ENCODE results near the gene KCTD1.
"Not testable (repeated sequence)": the region's sequence is repeated elsewhere in the genome, so short reads cannot be mapped to it uniquely, and the experiment has no call there.

KCTD1 gene

DNA sequence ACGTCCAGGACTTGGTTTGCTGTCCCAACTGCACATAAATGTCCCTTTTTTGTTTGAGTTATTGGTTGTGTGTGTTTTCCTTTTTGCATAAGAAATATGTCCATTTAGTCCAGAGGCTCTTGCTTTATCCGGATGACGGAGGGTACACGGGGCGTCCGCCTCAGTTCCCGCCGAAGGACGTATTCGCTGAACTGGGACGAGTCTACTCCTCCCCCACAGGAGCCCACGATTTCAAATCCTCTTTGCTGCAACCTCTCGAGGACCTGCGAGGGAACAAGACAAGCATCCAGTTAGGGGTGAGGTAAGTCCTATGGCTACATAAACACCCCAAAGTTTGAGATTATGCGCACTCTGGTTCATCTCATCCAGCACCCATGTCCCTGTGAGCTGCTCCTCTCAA lies 92.7 kb downstream of the KCTD1 start:
- no peak for DNase-seq

DNA sequence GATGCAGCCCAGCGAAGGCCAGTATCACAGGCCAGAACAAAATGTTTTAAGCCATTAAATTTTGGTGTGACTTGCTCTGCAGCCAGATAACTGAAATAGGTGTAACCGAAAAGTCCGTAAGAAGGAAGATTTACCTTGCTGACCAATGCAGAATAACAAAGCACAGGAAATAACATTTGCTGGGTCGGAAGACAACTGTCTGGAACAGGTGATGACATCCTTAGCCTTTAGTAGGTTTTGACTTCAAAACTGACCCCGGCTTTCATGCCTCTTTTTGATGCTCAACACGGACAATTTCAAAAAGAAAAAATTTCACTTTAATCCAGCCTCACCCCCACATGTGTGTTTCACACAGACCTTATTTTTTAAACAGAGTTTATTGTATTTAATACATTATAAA lies 93.7 kb downstream of the KCTD1 start:
- no peak for DNase-seq

DNA sequence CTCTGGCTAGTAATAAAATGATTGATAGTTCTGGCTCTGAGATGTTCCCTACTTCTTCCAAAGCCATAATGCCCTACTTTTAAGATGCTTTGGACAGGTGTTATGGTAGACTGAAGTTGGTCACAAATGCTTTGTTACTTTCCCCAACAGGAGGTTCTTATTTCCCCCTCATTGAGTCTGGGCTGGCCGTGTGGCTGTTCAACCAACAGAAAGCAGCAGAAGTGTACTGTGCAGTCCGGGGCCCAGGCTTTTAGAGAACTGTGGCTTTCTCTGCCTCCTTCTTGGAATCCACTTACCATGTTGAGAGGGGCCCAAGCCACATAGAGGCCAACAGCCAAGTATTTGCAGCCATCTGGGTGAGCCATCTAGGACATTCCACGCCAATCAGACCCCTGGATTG lies 94.2 kb downstream of the KCTD1 start:
- no peak for DNase-seq

DNA sequence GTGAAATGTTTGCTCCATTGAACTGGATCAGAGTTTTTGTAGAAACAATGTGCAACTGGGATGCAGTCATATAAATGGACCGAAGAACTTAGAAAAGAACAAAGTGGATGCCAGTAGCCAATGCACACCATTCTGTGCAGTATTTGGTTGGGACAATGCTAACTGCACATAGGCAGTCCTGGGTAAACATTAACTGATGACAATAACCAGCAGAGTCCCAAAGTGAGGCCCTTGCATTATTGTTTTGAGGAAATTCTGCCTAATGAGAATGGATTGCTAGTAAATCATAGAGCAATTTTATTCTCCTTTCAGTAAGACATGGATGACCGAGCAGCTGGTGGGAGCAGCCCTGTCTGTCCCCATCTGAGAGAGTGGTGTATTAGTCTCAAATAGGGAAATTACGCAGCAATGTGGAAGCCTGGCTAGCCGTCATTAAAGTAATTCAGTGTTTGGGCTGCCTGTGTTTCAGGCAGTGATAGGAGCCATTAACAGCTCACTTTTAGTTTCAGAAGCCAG lies 94.9 kb downstream of the KCTD1 start:
- no peak for DNase-seq

DNA sequence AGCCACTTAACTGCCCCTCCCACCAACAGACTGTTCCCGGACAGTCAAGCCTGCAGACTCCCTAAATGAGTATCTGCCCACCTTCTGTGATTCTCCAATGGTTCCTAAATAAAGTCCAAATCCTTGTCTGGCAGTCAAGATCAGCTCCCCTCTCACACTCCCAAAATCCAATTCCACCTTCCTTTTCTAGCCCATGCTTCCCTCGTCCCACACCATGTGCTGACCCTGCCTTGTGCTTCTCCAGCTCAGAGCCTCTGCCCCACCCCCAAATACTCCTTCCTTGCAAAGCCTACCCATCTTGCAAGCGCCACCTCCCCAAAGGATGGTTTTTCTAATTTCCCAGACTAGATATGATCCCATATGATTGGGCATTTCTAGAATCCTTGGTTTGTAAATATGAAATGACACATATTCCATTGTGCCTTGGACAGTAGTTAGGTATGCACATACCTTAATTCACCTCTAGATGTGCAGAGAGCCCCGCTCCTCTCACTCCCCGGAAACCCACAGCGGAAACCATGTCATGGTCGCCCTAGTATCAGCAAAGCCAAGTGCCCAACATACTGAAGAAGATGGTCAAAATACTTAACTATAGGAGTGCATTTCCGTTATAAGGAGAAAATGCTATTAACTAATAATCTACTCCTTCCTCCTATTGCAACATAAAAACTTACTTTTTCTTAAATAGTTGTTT lies 97.2 kb downstream of the KCTD1 start:
- DNase-seq = no peak

DNA sequence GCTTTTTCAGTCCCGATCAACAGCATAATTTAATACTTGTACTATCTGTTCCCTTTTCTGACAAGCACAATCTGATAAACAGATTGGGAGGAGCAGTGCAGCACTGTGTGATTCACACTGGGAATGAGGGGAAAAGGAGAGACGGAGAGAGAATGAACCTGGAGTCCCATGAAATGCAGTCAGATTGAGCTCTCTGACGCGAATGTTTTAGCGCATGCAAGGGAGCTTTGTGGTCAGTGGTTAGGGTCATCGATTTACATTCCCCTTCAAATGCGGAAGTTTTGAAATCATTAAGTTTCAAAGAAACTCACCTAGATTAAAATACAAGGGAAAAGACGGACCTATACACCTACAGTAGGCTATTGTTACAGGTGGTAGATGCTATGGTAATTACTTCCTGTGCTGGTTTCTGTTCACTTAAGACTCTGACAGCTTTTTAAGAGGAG lies 99.6 kb downstream of the KCTD1 start:
- no peak for DNase-seq

DNA sequence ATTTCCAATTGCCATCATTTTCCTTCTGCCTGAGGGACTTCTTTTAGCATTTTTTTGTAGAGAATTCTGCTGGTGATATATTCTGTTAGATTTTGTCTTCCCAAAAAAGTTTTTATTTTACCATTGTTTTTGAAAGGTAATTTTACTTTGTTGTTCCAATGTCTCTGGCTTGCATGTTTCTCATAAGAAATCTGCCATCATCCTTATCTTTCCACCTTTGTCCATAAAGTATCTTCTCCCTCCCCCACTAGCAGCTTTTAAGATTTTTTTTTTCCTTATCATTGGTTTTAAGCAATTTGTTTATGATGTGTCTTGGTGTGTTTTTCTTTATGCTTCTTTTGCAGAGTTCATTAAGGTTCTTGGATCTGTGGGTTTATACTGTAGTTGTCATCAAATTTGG lies 104.5 kb downstream of the KCTD1 start:
- no peak for DNase-seq

DNA sequence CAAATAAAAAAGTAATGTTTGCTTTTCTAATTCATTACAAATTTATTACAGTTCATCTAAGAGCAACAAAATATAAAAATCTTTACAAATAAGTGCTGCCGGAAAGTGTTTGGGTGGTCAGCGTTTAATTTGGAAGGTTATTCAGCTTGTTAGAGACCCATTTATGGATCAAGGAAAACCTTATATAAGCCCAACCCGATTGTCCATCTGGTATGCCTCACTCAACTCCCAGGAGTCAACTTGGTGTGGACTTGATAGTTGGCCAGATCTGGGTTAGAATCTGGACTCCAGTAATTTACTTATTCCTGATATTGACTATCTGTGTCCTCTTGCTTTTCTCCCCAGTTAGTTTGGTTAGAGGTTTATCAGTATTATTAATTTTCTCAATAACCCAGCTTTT lies 106.2 kb downstream of the KCTD1 start:
- no peak for DNase-seq

DNA sequence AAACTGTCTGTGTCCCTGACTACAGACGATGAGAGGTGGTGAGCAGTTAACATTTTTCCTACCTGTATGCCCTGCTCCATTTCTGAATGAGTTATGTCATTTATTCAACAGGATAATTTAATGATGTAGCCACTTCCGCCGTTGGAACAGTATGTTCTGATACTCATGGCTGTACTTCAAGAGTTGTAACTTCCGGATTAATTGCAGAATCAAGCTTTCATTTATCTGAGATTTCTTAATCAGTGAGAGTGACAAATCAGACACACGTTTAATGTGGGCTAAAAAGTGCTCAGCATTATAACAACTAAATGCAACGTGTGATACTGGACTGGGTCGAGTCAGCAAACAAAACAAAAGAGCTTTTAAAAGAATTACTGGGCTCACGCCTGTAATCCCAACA lies 107.7 kb downstream of the KCTD1 start:
- DNase-seq = no peak

DNA sequence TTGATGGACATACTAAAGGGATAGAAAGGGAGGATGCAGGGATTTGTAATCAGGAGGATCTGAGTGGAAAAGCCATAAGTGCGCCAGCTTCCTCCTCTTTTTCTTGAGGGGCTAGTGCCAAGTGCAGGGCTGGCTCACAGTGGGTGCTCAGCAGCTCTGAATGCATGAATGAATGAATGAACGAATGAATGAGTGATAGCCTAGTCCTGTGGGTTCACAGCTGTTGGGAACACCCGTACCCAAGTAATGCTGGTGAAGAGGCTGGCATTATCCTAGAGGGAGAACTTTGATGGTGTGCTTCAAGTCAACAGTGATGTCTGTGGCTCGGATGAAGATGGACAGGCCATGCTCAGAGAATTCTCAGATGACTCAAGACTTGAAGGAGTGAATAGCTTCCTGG lies 108.8 kb downstream of the KCTD1 start:
- DNase-seq = no peak

DNA sequence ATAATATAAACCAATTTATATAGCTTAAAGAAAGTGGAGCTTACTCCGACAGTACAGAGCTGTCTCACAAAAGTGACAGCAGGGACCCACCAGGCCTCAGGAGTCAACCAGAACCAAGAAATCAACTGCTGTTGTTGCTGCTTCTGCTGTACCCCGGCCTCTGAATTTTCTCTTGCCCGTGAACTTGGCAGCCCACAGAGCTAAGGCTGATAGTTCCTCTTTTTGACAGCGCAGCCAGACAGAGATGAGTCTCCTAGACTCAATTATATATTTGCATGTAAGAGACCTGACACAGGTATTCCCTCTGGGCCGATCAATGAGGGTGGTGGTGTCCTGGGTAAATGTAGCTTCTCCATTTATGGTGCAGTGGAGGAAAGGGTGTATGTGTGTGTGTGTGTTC lies 109.4 kb downstream of the KCTD1 start:
- no peak for DNase-seq

DNA sequence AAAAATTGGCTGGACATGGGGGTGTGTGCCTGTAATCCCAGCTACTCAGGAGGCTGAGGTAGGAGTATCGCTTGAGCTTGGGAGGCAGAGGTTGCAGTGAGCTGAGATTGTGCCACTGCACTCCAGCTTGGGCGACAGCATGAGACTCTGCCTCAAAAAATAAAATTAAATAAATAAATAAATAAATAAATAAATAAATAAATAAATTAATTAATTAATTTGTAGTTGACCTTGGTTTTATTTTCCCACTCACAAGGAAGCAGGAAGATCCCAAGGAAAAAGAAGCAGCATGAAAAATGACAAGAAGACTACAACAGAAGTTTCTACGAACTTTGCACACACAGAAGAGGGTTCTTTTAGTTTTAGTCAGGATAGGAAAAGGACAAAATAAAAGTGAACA lies 110.7 kb downstream of the KCTD1 start:
- DNase-seq = not testable (repeated sequence)

DNA sequence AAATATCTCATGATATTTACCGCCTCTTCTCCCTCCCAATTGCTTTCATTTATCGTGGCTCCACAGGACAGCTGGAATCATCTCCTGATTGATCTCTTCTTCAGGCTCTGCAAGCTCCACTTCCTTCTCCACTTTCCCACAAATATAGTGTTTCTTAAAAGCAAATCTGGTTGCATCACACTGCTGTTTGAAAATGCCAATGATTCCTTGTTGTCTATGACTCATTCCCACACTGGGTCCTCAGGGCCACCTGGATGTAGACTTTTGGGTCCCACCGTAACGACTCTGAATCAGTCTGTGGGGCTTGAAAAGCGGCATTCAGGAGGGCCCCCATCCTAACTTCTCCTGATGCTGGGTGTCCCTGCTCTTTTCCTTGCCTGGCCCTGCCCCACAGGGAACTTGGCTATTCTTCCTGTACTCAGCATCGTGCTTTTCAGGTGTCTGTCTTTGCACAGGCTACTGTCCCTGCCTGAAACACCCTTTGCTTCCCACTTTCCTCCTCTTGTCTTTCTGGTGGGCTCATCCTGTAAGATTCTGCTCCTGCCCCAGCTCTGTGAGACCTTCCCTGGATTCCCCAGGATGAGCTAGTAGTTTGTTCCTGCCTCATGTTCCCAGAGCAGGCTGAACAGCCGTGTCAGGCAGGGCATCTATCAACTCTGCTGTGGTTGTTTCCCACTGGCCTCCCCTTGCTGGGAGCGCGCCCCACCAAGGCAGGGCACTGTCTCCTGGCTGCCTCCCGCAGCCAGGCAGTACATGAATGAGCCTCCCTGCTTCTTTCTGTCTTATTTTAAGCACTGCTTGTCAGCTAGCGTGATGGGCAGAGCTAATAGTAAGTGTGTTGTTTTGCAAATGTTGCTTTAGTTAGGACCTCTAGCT lies 111.9 kb downstream of the KCTD1 start:
- DNase-seq = no peak

DNA sequence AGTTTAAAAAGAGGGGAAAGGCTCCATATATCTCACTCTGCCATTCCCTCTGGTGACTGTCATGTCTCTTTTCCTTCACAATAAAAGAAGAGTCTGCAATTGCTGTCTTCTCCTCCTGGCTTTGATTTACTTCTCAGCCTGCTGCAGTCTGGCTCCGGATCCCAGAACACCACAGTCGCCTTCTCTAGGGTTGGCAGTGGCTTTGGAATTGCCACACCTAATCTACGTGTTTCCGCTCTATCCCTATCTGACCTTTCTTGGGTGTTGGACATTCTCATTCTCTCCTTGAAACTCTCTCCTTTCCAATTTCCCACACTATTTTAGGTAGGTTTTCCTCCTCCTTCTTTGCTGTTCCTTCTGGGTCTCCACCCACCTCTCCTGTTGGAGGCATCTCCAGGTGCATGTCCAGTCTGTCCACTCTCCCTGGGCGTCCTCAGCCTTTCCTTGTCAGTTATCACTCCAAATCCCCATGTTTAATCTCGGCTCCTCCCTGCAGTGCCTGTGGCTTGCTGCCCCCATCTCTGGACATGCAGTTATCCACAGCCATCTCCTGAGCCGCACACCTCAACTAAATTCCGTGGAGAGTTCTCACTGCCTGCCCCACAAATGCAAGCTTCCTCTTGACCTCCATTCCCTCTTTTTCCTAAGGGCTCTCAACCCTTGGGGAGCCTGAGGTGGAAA lies 112.8 kb downstream of the KCTD1 start:
- no peak for DNase-seq

DNA sequence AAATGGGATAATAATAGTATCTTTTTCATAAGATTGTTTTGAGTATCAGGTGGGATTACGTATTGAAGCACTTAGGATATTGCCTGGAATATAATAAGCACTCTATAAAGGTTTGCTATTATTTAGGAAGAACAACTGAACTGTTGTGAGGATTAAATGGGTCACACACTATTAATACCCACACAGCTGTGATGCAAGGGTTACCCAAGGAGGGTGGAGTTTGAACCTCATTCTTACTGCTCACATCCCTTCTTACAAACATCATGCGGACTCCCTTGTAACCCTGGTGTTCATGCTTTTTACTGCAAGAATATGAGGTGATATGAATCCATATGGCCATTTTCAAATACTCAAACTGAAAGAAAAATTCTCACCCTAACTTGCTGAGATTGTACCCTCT lies 113.5 kb downstream of the KCTD1 start:
- DNase-seq = no peak

DNA sequence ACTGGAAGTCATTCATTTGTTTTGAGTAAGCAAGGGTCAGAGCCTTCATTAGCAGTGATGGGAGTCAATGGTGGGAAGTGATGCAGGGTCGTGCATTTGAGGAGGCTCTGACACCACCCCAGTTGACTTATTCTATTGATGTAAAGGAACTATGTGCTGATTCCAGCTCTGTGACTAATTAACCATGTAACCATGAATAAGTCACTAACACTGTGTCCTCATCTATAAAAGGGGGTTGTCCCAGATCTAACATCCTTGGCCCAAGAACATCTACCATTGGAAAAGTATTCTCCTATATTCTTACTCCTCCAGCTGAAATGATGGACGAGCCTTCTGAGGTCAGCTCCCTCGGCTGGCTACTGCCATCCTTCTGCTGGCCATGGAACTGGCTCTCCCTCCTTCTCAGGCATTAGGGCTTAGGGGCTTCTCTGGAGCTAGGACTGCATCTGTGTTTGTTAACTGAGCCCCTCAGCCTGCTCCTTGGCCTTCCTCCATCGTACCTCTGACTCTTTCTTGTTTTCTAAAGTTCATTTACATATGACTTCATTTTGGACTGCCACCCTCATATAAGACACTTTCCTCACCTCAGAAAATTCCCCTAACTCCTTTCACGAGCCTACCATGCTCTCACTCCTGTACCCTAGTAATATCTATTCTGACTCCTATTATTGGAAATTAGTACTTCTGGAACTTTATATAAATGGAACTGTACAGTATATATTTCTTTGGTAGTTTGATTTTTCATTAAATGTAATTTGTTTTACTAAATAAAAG lies 115.5 kb downstream of the KCTD1 start:
- no peak for DNase-seq

DNA sequence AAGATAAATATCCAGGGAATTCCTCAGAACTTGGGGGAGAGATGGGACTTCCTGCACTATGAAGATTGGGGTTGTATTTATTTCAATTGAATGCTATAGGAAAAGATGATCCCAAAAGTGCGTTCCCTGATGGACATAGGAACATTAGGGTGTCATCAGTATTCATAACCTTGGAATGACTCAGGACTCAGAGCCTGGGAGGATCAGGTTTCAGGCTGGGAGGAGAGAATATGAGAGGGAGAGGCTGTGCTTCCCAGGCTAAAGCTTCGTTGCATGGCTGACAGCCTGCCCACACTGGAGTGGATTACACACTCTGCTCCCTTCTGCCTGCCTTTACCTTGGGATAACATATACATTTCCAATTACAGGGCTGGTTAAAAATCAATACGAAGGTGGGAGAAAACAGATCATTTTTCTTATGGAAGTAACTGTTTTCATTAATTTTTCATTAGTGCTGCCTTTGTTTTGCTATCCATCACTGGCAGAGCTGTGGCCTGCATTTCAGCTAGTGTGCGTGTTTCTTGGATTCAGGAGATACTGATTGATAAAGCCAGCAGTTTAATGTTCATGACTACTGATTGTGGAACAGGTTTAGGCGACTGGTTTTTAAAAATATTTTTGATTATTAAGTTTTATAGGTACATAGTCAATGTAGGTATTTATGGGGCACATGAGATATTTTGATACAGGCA lies 118.7 kb downstream of the KCTD1 start:
- no peak for DNase-seq

DNA sequence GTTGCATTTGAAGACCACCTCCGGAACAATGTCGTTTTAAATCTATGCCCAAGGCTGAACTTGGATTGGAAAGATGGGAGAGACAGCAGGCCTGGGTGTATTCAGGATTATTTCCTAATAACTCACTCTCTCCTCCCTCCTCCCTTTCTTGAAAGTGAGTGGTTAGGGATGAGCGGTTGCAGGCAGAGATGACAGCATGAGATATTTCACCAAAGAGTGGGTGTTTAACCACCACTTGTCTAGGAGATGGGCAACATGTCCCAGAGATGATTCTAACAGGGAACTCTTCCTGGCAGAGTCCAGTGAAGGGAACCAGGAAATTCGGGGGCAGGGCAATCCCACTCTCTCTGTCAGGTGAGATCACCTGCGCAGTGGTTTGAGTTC lies 123.2 kb downstream of the KCTD1 start:
- DNase-seq = no peak

DNA sequence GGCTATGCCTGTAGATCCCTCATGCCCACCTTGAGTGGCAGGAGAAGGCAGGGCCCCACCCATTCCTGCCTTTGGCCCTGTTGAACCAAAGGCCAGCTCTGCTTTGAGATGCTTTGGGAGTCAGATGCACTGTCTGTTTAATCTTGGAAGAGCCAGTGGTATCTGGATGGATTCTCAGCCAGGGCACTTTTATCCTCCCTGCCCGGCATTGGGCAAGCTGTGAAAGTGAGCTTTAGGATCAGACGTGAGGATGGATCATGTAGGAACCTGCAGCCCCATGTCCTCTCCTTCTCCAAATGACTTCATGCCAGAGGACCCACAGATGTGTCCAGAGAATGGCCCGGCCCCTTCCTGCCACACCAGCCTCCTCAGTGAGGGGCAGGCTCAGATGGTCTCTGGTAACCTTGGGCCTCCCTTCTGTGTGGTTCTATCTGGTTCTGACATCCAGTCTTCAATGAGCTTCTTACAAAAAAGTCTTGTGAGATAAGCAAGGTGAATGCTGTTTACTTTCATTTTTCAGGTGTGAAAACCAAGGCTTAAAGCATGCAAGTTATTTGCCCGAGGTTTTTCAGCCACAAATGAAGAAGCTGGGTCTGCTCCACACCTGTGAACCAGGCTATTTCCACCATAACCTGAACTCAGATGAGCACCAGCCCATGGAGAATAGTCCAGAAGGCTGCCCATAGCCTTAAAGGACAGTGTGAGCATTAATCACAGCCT lies 123.8 kb downstream of the KCTD1 start:
- no peak for DNase-seq

DNA sequence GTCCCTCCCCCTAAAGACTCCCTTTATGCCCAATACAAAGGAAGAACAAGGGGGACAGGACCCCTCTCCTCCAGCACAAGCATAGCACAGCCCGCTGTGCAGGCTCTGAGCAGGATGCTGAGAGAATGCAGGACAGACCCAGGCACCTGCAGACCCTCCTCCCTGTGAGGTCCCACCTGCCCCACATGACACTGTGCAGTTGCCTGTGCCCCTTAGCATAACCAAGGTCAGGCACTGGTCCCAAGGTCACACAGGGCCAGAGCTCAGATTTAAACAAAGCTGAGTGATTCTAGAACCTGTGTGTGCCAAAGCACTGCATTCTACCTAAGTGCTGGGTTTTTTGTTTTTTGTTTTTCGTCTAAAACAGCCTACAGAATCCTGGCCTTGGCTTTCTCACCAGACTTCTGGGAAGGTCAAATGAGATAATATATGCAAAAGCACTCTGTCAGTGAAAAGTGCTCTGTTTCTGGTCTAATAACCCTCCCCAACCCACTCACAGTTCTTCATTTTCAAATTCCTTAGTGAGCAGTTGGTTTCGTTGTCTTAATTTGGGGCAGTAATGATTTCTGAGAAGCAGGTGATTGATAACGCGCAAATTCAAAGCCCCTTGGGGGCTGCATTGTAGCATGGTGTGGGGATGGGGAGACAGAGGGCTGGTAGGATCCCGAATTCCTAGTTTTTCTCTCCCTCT lies 125.7 kb downstream of the KCTD1 start:
- no peak for DNase-seq

DNA sequence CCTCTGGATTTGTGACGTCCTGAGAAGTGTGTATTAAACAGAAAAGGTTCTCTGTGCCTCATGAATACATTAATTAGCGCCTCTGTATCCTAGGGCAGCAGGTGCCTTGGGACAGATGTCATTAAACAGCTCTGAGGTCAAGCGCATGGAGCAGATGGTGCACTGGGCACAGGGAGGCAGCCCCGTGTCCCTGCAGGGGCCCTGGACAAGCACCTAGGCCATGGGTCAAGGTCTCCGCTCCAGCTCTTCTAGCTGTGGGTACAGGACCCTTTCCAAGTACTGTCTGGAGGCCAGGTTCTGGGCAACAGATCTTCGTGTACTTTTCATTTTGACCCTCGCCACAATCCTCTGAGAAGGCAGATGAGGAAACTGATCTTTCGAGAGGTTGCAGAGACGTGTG lies 126.4 kb downstream of the KCTD1 start:
- DNase-seq = no peak

Measured in central memory CD4-positive, alpha-beta T cell (primary cell).